ENCODE measurements around the gene FN1. TPM values are rescaled to one million over a fixed set of nuclear protein-coding genes. Genes with fewer than 3 reads are reported as not detected.

FN1 gene
- total RNA-seq, 2 donors from 2014 or later: 245 to 775 TPM

GRCh38 chr2:215395687-215396460, 40.0 kb downstream of the FN1 start:
- no peak for ATAC-seq
- intact Hi-C loops (cut with DNase I): no loop called here

GRCh38 chr2:215394102-215394805, 41.6 kb downstream of the FN1 start:
- intact Hi-C loops (cut with DNase I): no loop called here
- ATAC-seq (no peak), DNase-seq (no peak)

More at GRCh38 chr2:215395687-215396460, 40.0 kb downstream of the FN1 start:
- DNase-seq: no peak

- intact Hi-C loops (cut with DNase I): no loop called here
- no peak for ATAC-seq
- no peak for DNase-seq
Measured at GRCh38 chr2:215392687-215393270, 43.1 kb downstream of the FN1 start.

GRCh38 chr2:215392164-215392563, 43.7 kb downstream of the FN1 start:
- intact Hi-C loops (cut with DNase I): no loop called here
- no peak for DNase-seq
- no peak for ATAC-seq

GRCh38 chr2:215391531-215391930, 44.3 kb downstream of the FN1 start:
- DNase-seq: no peak
- no peak for ATAC-seq
- intact Hi-C loops (cut with DNase I): no loop called here

GRCh38 chr2:215390550-215390913, 45.3 kb downstream of the FN1 start:
- intact Hi-C loops (cut with DNase I): no loop called here
- no peak for ATAC-seq
- DNase-seq: no peak

- intact Hi-C loops (cut with DNase I): no loop called here
- no peak for DNase-seq
- peak in 1 of 2 donors; percentile 4 for ATAC-seq
Measured at GRCh38 chr2:215388002-215388728, 47.7 kb downstream of the FN1 start.

- intact Hi-C loops (cut with DNase I): no loop called here
- ATAC-seq (no peak), DNase-seq (no peak)
Measured at GRCh38 chr2:215386566-215386965, 49.3 kb downstream of the FN1 start.

GRCh38 chr2:215384710-215385109, 51.2 kb downstream of the FN1 start:
- intact Hi-C loops (cut with DNase I): no loop called here

GRCh38 chr2:215383652-215384279, 52.1 kb downstream of the FN1 start:
- no peak for DNase-seq

More at GRCh38 chr2:215384710-215385109, 51.2 kb downstream of the FN1 start:
- no peak for DNase-seq
- ATAC-seq: no peak

GRCh38 chr2:215382480-215382879, 53.4 kb downstream of the FN1 start:
- no peak for ATAC-seq
- intact Hi-C loops (cut with DNase I): no loop called here
- DNase-seq: no peak

More at GRCh38 chr2:215383652-215384279, 52.1 kb downstream of the FN1 start:
- ATAC-seq: no peak
- intact Hi-C loops (cut with DNase I): no loop called here

GRCh38 chr2:215382011-215382410, 53.9 kb downstream of the FN1 start:
- intact Hi-C loops (cut with DNase I): no loop called here
- ATAC-seq: no peak
- DNase-seq: no peak

- intact Hi-C loops (cut with DNase I): no loop called here
- DNase-seq (no peak), ATAC-seq (peak in 1 of 2 donors; percentile 20)
Measured at GRCh38 chr2:215380699-215381098, 55.2 kb downstream of the FN1 start.

GRCh38 chr2:215379948-215380347, 55.9 kb downstream of the FN1 start:
- DNase-seq (no peak), ATAC-seq (no peak)
- intact Hi-C loops (cut with DNase I): no loop called here

- ATAC-seq (peak in 1 of 2 donors; percentile 4), DNase-seq (no peak)
- intact Hi-C loops (cut with DNase I): no loop called here
Measured at GRCh38 chr2:215379039-215379438, 56.8 kb downstream of the FN1 start.

- DNase-seq: no peak
- no peak for ATAC-seq
- intact Hi-C loops (cut with DNase I): no loop called here
Measured at GRCh38 chr2:215378045-215378444, 57.8 kb downstream of the FN1 start.

GRCh38 chr2:215377283-215377682, 58.6 kb downstream of the FN1 start:
- intact Hi-C loops (cut with DNase I): no loop called here
- DNase-seq (no peak), ATAC-seq (no peak)

- intact Hi-C loops (cut with DNase I): no loop called here
- ATAC-seq: no peak
- DNase-seq: no peak
Measured at GRCh38 chr2:215376103-215376780, 59.6 kb downstream of the FN1 start.

- ATAC-seq: no peak
- no peak for DNase-seq
- intact Hi-C loops (cut with DNase I): no loop called here
Measured at GRCh38 chr2:215375467-215375830, 60.4 kb downstream of the FN1 start.
